ENCODE data around the gene USP15. TPM values are rescaled to one million over a fixed set of nuclear protein-coding genes. Genes with fewer than 3 reads are reported as not detected.
"Not testable (repeated sequence)": the region's sequence is repeated elsewhere in the genome, so short reads cannot be mapped to it uniquely, and the experiment has no call there.

Gene USP15
- total RNA-seq, 1 donor from 2014 or later = 98.7 TPM

GRCh38 chr12:62368430-62369223, 108.4 kb downstream of the USP15 start:
- not testable (repeated sequence) for DNase-seq (ENCODE audit: low spot score)

- DNase-seq (ENCODE audit: low spot score) = no peak
Observed at GRCh38 chr12:62370189-62370588, 110.0 kb downstream of the USP15 start.

DNA sequence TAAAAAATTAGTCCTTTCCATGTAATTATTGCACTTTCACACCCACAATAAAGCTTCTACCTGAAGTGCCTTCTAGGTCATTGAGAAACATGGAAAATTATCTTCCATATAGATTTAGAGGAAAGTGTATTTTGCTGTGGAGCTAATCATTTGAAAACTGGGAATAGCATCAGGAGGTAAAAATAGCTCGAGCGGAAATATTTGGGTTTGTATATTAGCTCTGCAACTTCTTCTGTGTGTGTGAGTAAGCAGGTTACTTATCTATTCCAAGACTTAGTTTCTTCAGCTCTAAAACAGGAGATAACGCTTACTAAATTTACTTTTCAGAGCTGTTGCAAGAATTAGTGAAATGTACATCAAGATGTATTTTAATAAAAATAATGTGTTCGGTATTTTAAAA, 111.5 kb downstream of the USP15 start:
- DNase-seq (ENCODE audit: low spot score) = no peak

GRCh38 chr12:62372134-62372533, 111.9 kb downstream of the USP15 start:
- no peak for DNase-seq (ENCODE audit: low spot score)

DNA sequence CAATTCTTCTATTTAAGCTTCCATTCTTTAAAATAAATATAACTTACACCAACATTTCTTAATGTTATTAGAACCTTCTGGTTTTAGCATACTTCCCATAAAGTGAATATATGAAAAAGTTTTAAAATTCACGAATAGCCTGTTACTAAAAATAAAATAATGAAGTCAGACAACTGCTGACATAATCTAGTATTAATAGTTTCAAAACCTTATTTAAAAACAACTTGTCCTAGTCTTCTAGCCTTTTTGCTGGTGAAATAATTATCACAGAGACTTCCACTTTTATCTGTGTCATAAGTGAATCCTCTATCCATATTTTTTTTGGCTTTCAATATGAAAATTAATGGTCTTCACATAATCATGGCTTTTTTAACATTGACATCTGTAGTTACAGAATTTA, 112.6 kb downstream of the USP15 start:
- no peak for DNase-seq (ENCODE audit: low spot score)

DNA sequence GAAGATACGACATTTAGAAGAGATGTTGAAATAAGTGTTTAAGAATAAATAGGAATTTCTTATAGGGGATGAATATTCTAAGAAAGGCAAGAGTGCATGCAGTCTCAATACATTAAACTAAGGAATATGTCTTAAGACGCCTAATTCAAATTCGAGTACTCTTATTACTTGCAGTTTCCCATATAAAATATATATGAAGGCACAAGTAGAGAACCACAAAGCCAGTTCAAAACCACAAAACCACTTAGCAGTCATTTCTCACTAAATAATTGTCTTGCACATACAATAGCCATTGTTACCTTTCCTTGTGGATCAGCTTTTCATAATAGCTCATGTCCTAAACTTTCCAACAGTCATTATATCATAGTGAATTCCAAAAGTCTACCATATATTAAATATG, 115.4 kb downstream of the USP15 start:
- no peak for DNase-seq (ENCODE audit: low spot score)

GRCh38 chr12:62379026-62379722, 119.0 kb downstream of the USP15 start:
- peak; percentile 37 for DNase-seq (ENCODE audit: low spot score)

- no peak for DNase-seq (ENCODE audit: low spot score)
Observed at GRCh38 chr12:62379723-62380045, 119.5 kb downstream of the USP15 start.

GRCh38 chr12:62382526-62382925, 122.3 kb downstream of the USP15 start:
- DNase-seq (ENCODE audit: low spot score) = no peak

DNA sequence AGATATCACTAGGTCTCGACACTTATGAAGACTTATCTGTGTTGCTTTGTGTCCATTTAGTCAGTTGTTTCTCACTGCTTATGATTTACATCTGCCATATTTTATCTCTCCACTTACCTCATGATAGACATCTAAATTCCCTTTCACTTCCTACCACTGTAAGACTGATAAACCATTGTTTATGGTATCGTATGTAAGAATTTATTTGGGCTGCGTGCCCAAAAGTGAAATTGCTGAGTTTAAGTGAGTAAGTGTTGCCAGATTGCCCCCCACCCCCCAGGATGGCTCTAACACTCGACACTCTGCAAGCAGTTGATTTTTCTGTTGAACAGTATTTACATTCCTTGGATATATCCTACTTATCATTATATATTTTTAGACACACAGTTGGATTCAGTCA, 136.5 kb downstream of the USP15 start:
- no peak for DNase-seq (ENCODE audit: low spot score)

GRCh38 chr12:62400135-62400534, 139.9 kb downstream of the USP15 start:
- no peak for DNase-seq (ENCODE audit: low spot score)

- no peak for DNase-seq (ENCODE audit: low spot score)
Observed at GRCh38 chr12:62401631-62402030, 141.4 kb downstream of the USP15 start.

GRCh38 chr12:62403031-62403430, 142.8 kb downstream of the USP15 start:
- no peak for DNase-seq (ENCODE audit: low spot score)

DNA sequence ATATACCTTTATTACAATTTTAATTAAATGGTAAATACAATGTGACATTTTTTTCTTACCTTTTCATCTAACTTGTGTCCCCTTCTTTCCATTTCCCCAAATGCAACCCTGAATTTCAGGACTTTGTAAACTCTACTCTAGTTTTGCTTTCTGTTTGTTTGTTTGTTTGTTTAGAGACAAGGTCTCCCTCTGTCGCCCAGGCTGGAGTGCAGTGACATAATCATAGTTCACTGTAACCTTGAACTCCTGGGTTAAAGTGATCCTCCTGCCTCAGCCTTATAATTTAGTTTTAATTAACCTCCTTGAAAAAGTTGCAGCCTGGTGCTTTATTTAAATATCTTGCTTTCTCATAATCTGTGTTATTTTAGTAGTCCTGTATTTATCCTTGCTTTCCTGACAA, 147.4 kb downstream of the USP15 start:
- DNase-seq (ENCODE audit: low spot score) = no peak

- no peak for DNase-seq (ENCODE audit: low spot score)
Observed at GRCh38 chr12:62409068-62409467, 148.9 kb downstream of the USP15 start.

- no peak for DNase-seq (ENCODE audit: low spot score)
Observed at GRCh38 chr12:62414180-62414579, 154.0 kb downstream of the USP15 start.

DNA sequence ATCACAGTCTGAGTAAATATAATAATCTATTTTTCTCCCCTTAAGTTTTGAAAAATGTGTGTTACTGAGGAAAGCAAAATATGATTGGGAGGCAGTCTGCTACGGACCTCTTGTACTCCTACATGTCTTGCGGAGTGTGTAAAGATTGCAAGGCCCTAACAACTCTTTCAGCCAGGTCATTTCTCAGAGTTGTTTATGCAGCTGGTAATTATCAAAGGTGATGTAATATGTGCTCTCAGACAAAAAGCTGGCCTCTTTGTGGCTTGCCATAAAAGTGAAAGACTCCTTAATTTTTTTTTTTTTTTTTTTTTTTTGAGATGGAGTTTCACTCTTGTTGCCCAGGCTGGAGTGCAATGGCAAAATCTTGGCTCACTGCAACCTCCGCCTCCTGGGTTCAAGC, 165.9 kb downstream of the USP15 start:
- no peak for DNase-seq (ENCODE audit: low spot score)

- DNase-seq (ENCODE audit: low spot score) = no peak
Observed at GRCh38 chr12:62429457-62429856, 169.3 kb downstream of the USP15 start.

DNA sequence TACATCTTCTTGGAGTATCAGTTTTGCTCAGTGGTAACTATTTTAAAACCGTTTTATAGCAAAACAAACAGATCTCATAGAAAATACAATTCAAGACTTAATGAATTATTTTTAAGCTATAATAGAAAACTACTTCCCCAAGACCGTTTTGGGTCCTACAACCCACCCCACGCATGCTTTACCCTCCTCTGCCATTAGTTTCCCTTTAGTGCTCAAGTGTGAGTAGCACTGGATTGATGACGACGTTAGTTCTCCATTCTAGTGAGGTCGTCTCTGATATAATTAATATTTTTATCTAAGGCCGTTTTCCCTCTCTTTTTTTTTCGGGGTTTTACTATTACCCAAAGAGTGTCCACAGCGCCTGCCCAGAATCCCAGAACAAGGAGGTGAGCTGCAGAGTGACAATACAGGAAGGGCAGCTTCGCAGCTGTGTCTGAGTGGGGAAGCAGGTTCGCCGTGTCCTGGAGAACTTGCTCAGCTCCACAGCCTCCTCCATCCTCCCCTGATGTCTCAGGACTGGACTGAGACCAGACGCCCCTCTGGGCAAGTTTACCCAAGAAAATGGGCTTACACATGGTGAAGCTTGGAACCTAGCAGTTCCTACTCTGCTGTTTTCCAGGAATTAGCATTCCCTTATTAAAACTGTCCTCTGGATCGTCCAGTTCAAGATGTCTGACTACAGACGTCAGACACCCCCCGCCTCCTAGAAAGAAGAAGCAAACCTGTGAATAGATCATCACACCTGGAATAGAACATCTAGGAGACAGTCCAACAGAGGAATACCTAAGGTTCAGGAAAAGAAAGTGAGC, 174.5 kb downstream of the USP15 start:
- DNase-seq (ENCODE audit: low spot score) = no peak

- DNase-seq (ENCODE audit: low spot score) = peak; percentile 56
Observed at GRCh38 chr12:62435303-62436163, 175.3 kb downstream of the USP15 start.

- no peak for DNase-seq (ENCODE audit: low spot score)
Observed at GRCh38 chr12:62436164-62436503, 175.9 kb downstream of the USP15 start.

Measured in umbilical cord (tissue), 2 donors.